BJ (cell line): ENCODE results near the gene PFKFB2. TPM values are rescaled to one million over a fixed set of nuclear protein-coding genes. Genes with fewer than 3 reads are reported as not detected.

Experiments used
- CTCF ChIA-PET: fragments of 350-600 bp; formaldehyde crosslinking; extraction: SDS; loops from one replicate; lab custom pipeline; 2021; ENCODE audit warnings: antibody characterized with exemption, inconsistent platforms; lab: Yijun Ruan, JAX
- POLR2A ChIA-PET: fragments of 300-600 bp; sonication (Branson Sonifier 250); formaldehyde crosslinking; extraction: SDS; loops from one replicate; lab custom pipeline; 2021; ENCODE audit warnings: antibody characterized with exemption; lab: Charles Lee
- DNase-seq: peaks from one replicate; pipeline ENCODE4 v3.0.0-alpha.2; 2011; ENCODE audit warnings: low read depth
- H3K27me3 ChIP-seq: 2 replicates; pipeline ENCODE4 v1.6.0; 2011; ENCODE audit warnings: low read length; ENCODE audit not compliant: control insufficient read depth, insufficient read depth
- H3K36me3 ChIP-seq: 2 replicates; pipeline ENCODE4 v1.5.1; 2011; ENCODE audit warnings: low read length; ENCODE audit not compliant: control insufficient read depth, insufficient read depth
- H3K4me3 ChIP-seq: 2 replicates; pipeline ENCODE4 v1.5.1; 2011; ENCODE audit warnings: low read depth, mild to moderate bottlenecking, control low read depth, low read length
- polyA plus RNA-seq: library from polyadenylated mRNA; depleted of rRNA; stranded (reverse); fragments of >200 nt; gene quantifications from 2 replicates; pipeline ENCODE4 v1.2.3, GENCODE V29; 2011
- TF ChIP-seq, protein P1 (sequence below): IDR thresholded peaks from 2 replicates; pipeline ENCODE4 v1.5.1; 2011; ENCODE audit warnings: low read depth, mild to moderate bottlenecking, control low read depth, inconsistent platforms, low read length, moderate library complexity; ENCODE audit not compliant: insufficient read depth

PFKFB2 gene
- polyA plus RNA-seq, 1 experiment = 1.5 TPM

DNA sequence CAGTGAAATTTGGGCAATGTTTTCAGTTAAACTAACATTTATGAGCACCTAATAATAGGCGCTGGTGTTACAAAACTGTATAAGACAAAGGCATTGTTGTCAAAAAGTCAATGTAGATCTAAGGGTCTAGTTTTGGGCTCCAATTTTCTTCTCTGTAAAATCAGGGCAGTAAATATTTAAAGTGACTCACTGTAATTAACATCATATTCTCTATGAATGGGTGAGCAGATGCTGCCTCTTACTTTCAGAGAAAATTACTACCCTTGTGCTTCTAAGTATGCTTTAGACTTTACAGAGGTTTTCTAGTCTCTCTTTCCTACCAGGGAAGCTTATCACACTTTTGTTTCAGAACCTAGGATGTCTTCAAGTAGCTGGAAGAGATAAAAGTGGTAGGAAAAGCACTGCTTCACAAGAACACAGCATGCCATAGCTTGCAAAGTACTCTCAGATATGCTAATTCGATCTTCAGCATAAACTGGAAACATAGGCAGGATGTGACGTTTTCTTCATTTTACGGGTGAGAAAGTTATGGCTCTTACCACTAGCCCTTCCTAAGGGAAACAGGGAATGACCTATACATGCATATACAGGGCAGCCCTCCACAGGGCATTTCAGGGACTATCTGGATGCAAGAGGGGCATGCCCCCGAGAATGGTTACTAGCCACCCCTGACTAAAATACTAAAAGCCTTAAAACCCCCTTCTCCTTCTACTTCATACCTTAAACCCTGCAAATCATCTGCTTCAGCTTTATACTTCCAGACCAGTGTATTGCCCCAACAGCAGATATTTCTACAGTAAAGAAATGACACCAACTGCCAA is 23.2 kb upstream of the PFKFB2 start:
- H3K27me3 ChIP-seq = no peaks in the 10 kb centered on the region
- no peak overlapping the region for H3K4me3 ChIP-seq
- DNase-seq = no peak
- ChIA-PET POLR2A (no interaction called here), CTCF (interaction anchor here (0.9 to 2.7 kb wide), 4 partner anchors 10 to 295 kb away, joined by 3 to 8 read pairs (median 6); no protein-coding TSS in a partner anchor)
- TF ChIP-seq, protein P1, sequence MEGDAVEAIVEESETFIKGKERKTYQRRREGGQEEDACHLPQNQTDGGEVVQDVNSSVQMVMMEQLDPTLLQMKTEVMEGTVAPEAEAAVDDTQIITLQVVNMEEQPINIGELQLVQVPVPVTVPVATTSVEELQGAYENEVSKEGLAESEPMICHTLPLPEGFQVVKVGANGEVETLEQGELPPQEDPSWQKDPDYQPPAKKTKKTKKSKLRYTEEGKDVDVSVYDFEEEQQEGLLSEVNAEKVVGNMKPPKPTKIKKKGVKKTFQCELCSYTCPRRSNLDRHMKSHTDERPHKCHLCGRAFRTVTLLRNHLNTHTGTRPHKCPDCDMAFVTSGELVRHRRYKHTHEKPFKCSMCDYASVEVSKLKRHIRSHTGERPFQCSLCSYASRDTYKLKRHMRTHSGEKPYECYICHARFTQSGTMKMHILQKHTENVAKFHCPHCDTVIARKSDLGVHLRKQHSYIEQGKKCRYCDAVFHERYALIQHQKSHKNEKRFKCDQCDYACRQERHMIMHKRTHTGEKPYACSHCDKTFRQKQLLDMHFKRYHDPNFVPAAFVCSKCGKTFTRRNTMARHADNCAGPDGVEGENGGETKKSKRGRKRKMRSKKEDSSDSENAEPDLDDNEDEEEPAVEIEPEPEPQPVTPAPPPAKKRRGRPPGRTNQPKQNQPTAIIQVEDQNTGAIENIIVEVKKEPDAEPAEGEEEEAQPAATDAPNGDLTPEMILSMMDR = no peak
- H3K36me3 ChIP-seq = no peaks in the 10 kb centered on the region

DNA sequence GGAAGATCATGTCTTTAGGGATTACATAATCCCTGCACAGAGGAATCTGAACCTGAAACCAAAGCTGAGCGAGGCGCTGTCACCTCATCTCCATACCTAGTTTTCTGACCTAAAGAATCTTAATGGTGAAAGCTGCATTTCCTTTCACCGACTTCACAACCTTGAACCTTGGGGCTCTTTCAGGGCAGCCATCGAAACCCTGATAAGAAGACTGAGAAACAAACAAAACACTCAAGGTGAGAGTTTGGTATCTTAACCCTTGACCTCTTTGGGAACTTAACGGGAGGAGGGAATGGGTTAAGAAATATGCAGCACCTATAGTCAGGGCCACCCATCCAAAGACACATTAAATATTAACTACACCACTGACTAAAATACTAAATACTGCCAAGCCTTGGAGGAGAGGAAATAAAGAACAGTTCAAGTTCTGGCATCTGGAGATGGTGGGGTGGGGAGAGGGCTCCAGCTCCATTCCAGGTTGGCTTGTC is 22.5 kb upstream of the PFKFB2 start:
- ChIA-PET CTCF (interaction anchor here (1.1 to 2.7 kb wide), 3 partner anchors 19 to 296 kb away, joined by 3 to 8 read pairs (median 8); no protein-coding TSS in a partner anchor), POLR2A (no interaction called here)
- no peak for DNase-seq

GRCh38 chr1:207031016-207031415 is 22.1 kb upstream of the PFKFB2 start:
- Histone ChIP-seq H3K36me3 (no peaks in the 10 kb centered on the region), H3K4me3 (no peak overlapping the region), H3K27me3 (no peaks in the 10 kb centered on the region)
- ChIA-PET POLR2A (no interaction called here), CTCF (interaction anchor here (0.9 to 2.7 kb wide), 5 partner anchors 9 to 296 kb away, joined by 3 to 8 read pairs (median 3); no protein-coding TSS in a partner anchor)
- no peak for DNase-seq
- TF ChIP-seq, protein P1 = no peak

More for the DNA sequence above, 22.5 kb upstream of the PFKFB2 start:
- TF ChIP-seq, protein P1 = no peak
- H3K27me3 ChIP-seq = no peaks in the 10 kb centered on the region
- no peak overlapping the region for H3K4me3 ChIP-seq
- H3K36me3 ChIP-seq = no peaks in the 10 kb centered on the region

DNA sequence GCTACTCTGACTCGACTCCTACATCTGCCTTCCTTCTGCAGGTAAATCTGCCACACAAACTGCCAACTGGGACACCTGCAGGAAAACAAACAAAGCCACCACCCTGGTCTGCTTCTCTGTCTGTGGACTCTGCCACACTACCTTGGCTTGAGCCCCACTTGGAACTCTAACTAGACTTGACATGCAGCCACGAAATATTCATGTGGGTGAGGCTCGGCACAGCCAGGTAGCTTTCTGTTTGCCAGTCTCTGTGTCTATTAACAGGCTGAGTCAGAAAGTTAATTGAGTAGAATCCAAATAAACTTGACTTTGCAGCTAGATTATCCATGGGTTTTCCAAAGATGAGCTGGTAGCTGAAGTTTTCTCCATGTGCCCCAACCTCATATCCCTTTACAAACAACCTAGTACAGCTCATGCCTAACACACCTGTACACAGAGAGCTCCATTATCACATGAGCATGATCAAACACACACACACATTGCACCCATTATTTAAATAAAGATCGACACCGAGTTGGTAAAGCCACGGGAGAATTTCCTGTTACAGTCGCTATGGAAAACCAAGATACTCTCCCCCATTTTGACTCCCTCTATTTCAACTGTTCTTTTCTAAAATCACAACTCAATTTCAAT is 21.3 kb upstream of the PFKFB2 start:
- Histone ChIP-seq H3K27me3 (no peaks in the 10 kb centered on the region), H3K36me3 (no peaks in the 10 kb centered on the region), H3K4me3 (no peak overlapping the region)
- no peak for DNase-seq
- TF ChIP-seq, protein P1 = no peak
- ChIA-PET POLR2A (no interaction called here), CTCF (interaction anchor here (0.9 to 2.5 kb wide), 3 partner anchors 9 to 119 kb away, joined by 3 to 9 read pairs (median 3); no protein-coding TSS in a partner anchor)
